GM12865 (cell line): ENCODE data around the gene TMC1.

Experiments
- DNase-seq: peaks from one replicate; pipeline ENCODE4 v3.0.0; 2010; ENCODE audit warnings: low read depth
- H3K4me3 ChIP-seq: 2 replicates; pipeline ENCODE4 v1.5.1; 2011; ENCODE audit warnings: mild to moderate bottlenecking, low read depth, low read length, control low read depth
- CTCF ChIP-seq: IDR thresholded peaks from 2 replicates; pipeline ENCODE4 v1.5.1; 2011; ENCODE audit warnings: low read length, control low read depth, low read depth, inconsistent platforms; ENCODE audit not compliant: insufficient read depth; ENCODE audit errors: missing control alignments

The TMC1 gene

GRCh38 chr9:72873456-72873855 lies 352.0 kb downstream of the TMC1 start:
- TF ChIP-seq CTCF: no peak
- DNase-seq: no peak
- no peak overlapping the region for H3K4me3 ChIP-seq

GRCh38 chr9:72874344-72874743 lies 352.9 kb downstream of the TMC1 start:
- no peak for TF ChIP-seq CTCF
- no peak for DNase-seq
- H3K4me3 ChIP-seq: no peak overlapping the region

- H3K4me3 ChIP-seq: no peak overlapping the region
- TF ChIP-seq CTCF: no peak
- DNase-seq: no peak
These were observed 353.8 kb downstream of the TMC1 start for GRCh38 chr9:72875221-72875620.

GRCh38 chr9:72880821-72881220 lies 359.4 kb downstream of the TMC1 start:
- no peak for DNase-seq
- no peak for TF ChIP-seq CTCF
- H3K4me3 ChIP-seq: no peak overlapping the region

GRCh38 chr9:72882117-72882775 lies 360.8 kb downstream of the TMC1 start:
- TF ChIP-seq CTCF: no peak

GRCh38 chr9:72883875-72884274 lies 362.5 kb downstream of the TMC1 start:
- H3K4me3 ChIP-seq: no peak overlapping the region
- TF ChIP-seq CTCF: no peak
- DNase-seq: no peak

More at GRCh38 chr9:72882117-72882775, 360.8 kb downstream of the TMC1 start:
- DNase-seq: no peak
- no peak overlapping the region for H3K4me3 ChIP-seq

- no peak for DNase-seq
- H3K4me3 ChIP-seq: no peak overlapping the region
- TF ChIP-seq CTCF: no peak
These were observed 363.1 kb downstream of the TMC1 start for GRCh38 chr9:72884508-72884907.
